Fibroblast of pulmonary artery (primary cell): Measurements from ENCODE around the gene ABHD1.

Experiments
- DNase-seq: peaks from one replicate; pipeline ENCODE4 v3.0.0-alpha.2; 2010; ENCODE audit warnings: low read depth
- H3K4me3 ChIP-seq: replicated peaks from 2 replicates; pipeline ENCODE4 v1.5.1; 2011; ENCODE audit warnings: low read depth, mild to moderate bottlenecking, control low read depth, low read length, moderate library complexity
- CTCF ChIP-seq: IDR thresholded peaks from 2 replicates; pipeline ENCODE4 v1.5.1; 2011; ENCODE audit warnings: mild to moderate bottlenecking, control low read depth, low read length, inconsistent platforms; ENCODE audit errors: missing control alignments

ABHD1 gene

GRCh38 chr2:27160191-27160590 is 36.6 kb downstream of the ABHD1 start:
- no peak overlapping the region for H3K4me3 ChIP-seq
- TF ChIP-seq CTCF, result no peak
- no peak for DNase-seq

- DNase-seq, result no peak
- no peak overlapping the region for H3K4me3 ChIP-seq
- no peak for TF ChIP-seq CTCF
Measured at GRCh38 chr2:27162151-27163121, 38.8 kb downstream of the ABHD1 start.

GRCh38 chr2:27164960-27165763 is 41.5 kb downstream of the ABHD1 start:
- TF ChIP-seq CTCF, result no peak
- no peak overlapping the region for H3K4me3 ChIP-seq
- no peak for DNase-seq

- TF ChIP-seq CTCF, result no peak
- no peak overlapping the region for H3K4me3 ChIP-seq
- DNase-seq, result no peak
Measured at GRCh38 chr2:27170581-27171337, 47.1 kb downstream of the ABHD1 start.

GRCh38 chr2:27171351-27171848 is 47.8 kb downstream of the ABHD1 start:
- no peak overlapping the region for H3K4me3 ChIP-seq
- no peak for TF ChIP-seq CTCF
- no peak for DNase-seq

GRCh38 chr2:27174638-27175037 is 51.0 kb downstream of the ABHD1 start:
- no peak for TF ChIP-seq CTCF
- H3K4me3 ChIP-seq, result no peak overlapping the region
- DNase-seq, result no peak
